ENCODE results near the gene BCLAF3. TPM values are rescaled to one million over a fixed set of nuclear protein-coding genes. Genes with fewer than 3 reads are reported as not detected.

The BCLAF3 gene
- total RNA-seq, result 1 to 10 TPM; 2.1 to 3.2 TPM
- under 1 TPM; 0.76 to 0.81 TPM for polyA plus RNA-seq

DNA sequence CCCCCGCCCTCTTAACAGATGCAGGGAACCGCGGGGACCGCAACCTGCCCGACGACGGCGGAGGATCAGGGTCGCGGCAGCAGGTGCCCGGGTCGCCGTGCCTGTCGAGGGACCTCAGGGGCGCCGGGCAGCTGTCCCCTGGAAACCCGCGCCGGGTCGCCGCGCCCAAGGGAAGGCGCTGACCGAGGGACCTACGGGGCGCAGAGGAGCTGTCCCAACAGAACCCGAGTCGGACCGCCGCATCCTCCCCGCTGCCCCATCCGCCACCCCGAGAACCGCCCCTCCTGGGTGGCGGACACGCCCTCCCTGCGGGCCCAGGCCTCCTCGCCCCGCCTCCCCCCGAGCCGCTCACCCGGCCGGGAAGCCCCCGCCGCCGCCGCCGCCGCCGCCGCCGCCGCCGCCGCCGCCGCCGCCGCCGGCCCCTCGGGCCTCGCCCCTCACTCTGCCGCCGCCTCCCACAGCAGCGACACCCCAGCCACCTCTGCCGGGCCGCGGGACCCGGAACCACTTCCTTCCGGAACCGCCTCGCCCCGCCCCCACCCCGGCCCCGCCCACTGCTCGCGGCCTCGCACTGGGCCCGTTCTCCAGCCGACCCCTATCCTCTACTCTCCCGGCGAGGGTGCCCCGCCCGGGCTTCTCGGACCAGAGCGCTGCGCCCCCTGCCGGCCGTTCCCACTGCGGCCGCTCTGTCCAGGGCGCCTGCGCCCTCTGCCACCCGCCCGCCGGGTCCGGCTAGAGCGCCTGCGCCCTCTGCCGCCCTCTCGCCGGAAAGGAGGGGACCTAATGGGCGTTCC, at the start of gene BCLAF3:
Gene BCLAF3 (minus strand): TSS at position 506 of the 794 bp plus-strand sequence. CDS start 20,797 bp downstream, outside the sequence.
- DNase-seq (ENCODE audit: low spot score), result peak; percentile 90
- H3K27me3 ChIP-seq (ENCODE audit: control insufficient read depth in 4 of 4, insufficient read depth in 4 of 4, low read length in 3 of 4), result no peaks in the 10 kb centered on the region
- no peaks in the 10 kb centered on the region for H3K9me3 ChIP-seq (ENCODE audit: control insufficient read depth in 4 of 4, low read length in 3 of 4)
- H3K36me3 ChIP-seq (ENCODE audit: control insufficient read depth in 4 of 4, insufficient read depth in 3 of 4, low read depth in 1 of 4, low read length in 3 of 4), result no peaks in the 10 kb centered on the region
- peaks cover 0 to 5% (median 1%) of the 10 kb centered on the region in 4 donors for H3K4me1 ChIP-seq (ENCODE audit: control insufficient read depth in 4 of 4, insufficient read depth in 4 of 4, low read length in 3 of 4)
- H3K4me3 ChIP-seq (ENCODE audit: low read depth in 1 of 3, low read length in 3 of 3), result peak within 1 kb of the TSS; percentile 54 to 83 (median 74)
- peak within 1 kb of the TSS; percentile 20 to 46 for H3K27ac ChIP-seq (ENCODE audit: low read depth in 1 of 2, low read length in 2 of 2)
- under 1% methylated on average over 90 of the region's 103 CpGs for WGBS
- H3K9ac ChIP-seq (ENCODE audit: low read depth in 1 of 2, low read length in 2 of 2), result peak within 1 kb of the TSS; percentile 54 to 64
- peak; percentile 65 to 74 for TF ChIP-seq RAD21 (IDR thresholded peaks at IDR 0.05)
- TF ChIP-seq YY1 (IDR thresholded peaks at IDR 0.05), result peak; percentile 15
- TF ChIP-seq TAF1 (conservative IDR thresholded peaks at IDR 0.05), result no peak
- TF ChIP-seq, protein P1, sequence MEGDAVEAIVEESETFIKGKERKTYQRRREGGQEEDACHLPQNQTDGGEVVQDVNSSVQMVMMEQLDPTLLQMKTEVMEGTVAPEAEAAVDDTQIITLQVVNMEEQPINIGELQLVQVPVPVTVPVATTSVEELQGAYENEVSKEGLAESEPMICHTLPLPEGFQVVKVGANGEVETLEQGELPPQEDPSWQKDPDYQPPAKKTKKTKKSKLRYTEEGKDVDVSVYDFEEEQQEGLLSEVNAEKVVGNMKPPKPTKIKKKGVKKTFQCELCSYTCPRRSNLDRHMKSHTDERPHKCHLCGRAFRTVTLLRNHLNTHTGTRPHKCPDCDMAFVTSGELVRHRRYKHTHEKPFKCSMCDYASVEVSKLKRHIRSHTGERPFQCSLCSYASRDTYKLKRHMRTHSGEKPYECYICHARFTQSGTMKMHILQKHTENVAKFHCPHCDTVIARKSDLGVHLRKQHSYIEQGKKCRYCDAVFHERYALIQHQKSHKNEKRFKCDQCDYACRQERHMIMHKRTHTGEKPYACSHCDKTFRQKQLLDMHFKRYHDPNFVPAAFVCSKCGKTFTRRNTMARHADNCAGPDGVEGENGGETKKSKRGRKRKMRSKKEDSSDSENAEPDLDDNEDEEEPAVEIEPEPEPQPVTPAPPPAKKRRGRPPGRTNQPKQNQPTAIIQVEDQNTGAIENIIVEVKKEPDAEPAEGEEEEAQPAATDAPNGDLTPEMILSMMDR (IDR thresholded peaks at IDR 0.05; ENCODE audit: low read depth, low read length, missing input control), result peak; percentile 83

DNA sequence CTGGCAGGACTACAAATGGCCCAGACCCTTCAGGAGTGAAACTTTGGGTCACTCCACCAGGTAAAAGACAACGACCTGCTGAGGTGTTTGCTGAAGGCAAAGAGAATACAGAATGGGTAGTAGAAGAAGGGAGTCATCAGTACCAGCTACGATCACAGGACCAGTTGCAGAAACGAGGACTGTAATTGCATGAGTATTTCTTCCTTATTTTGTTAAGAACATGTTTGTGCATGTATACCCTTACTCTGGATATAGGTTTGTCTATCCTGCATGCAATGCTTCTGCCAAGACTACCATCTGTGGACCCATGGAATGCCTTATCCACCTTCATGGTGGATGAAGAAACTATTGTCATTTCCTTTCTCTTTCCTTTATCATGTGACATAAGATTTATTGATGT, 48.1 kb upstream of the BCLAF3 start:
- H3K4me1 ChIP-seq (ENCODE audit: control insufficient read depth in 4 of 4, insufficient read depth in 4 of 4, low read length in 3 of 4), result no peaks in the 10 kb centered on the region
- DNase-seq (ENCODE audit: low spot score), result no peak
- no peak overlapping the region for H3K27ac ChIP-seq (ENCODE audit: low read depth in 1 of 2, low read length in 2 of 2)
- TF ChIP-seq HNF4A (conservative IDR thresholded peaks at IDR 0.05) (no peak), HNF4G (IDR thresholded peaks at IDR 0.05) (no peak), FOXA2 (IDR thresholded peaks at IDR 0.05) (no peak), NR2F2 (IDR thresholded peaks at IDR 0.05) (no peak), RAD21 (IDR thresholded peaks at IDR 0.05) (no peak), RXRA (IDR thresholded peaks at IDR 0.05) (no peak), GABPA (IDR thresholded peaks at IDR 0.05 in 1 of 2, conservative IDR thresholded peaks at IDR 0.05 in 1 of 2) (no peak), JUND (IDR thresholded peaks at IDR 0.05) (no peak), TAF1 (conservative IDR thresholded peaks at IDR 0.05) (no peak), FOXA1 (IDR thresholded peaks at IDR 0.05) (no peak), SP1 (IDR thresholded peaks at IDR 0.05) (no peak)
- TF ChIP-seq, protein P2, sequence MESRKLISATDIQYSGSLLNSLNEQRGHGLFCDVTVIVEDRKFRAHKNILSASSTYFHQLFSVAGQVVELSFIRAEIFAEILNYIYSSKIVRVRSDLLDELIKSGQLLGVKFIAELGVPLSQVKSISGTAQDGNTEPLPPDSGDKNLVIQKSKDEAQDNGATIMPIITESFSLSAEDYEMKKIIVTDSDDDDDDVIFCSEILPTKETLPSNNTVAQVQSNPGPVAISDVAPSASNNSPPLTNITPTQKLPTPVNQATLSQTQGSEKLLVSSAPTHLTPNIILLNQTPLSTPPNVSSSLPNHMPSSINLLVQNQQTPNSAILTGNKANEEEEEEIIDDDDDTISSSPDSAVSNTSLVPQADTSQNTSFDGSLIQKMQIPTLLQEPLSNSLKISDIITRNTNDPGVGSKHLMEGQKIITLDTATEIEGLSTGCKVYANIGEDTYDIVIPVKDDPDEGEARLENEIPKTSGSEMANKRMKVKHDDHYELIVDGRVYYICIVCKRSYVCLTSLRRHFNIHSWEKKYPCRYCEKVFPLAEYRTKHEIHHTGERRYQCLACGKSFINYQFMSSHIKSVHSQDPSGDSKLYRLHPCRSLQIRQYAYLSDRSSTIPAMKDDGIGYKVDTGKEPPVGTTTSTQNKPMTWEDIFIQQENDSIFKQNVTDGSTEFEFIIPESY (IDR thresholded peaks at IDR 0.05), result no peak
- TF ChIP-seq, protein P3, sequence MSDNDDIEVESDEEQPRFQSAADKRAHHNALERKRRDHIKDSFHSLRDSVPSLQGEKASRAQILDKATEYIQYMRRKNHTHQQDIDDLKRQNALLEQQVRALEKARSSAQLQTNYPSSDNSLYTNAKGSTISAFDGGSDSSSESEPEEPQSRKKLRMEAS (IDR thresholded peaks at IDR 0.05), result no peak
- TF ChIP-seq, protein P4, sequence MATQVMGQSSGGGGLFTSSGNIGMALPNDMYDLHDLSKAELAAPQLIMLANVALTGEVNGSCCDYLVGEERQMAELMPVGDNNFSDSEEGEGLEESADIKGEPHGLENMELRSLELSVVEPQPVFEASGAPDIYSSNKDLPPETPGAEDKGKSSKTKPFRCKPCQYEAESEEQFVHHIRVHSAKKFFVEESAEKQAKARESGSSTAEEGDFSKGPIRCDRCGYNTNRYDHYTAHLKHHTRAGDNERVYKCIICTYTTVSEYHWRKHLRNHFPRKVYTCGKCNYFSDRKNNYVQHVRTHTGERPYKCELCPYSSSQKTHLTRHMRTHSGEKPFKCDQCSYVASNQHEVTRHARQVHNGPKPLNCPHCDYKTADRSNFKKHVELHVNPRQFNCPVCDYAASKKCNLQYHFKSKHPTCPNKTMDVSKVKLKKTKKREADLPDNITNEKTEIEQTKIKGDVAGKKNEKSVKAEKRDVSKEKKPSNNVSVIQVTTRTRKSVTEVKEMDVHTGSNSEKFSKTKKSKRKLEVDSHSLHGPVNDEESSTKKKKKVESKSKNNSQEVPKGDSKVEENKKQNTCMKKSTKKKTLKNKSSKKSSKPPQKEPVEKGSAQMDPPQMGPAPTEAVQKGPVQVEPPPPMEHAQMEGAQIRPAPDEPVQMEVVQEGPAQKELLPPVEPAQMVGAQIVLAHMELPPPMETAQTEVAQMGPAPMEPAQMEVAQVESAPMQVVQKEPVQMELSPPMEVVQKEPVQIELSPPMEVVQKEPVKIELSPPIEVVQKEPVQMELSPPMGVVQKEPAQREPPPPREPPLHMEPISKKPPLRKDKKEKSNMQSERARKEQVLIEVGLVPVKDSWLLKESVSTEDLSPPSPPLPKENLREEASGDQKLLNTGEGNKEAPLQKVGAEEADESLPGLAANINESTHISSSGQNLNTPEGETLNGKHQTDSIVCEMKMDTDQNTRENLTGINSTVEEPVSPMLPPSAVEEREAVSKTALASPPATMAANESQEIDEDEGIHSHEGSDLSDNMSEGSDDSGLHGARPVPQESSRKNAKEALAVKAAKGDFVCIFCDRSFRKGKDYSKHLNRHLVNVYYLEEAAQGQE (IDR thresholded peaks at IDR 0.05), result no peak
- TF ChIP-seq, protein P1 (IDR thresholded peaks at IDR 0.05; ENCODE audit: low read depth, low read length, missing input control), result no peak
- H3K27me3 ChIP-seq (ENCODE audit: control insufficient read depth in 4 of 4, insufficient read depth in 4 of 4, low read length in 3 of 4), result no peaks in the 10 kb centered on the region
- H3K36me3 ChIP-seq (ENCODE audit: control insufficient read depth in 4 of 4, insufficient read depth in 3 of 4, low read depth in 1 of 4, low read length in 3 of 4), result no peaks in the 10 kb centered on the region
- H3K9ac ChIP-seq (ENCODE audit: low read depth in 1 of 2, low read length in 2 of 2), result no peak overlapping the region
- 93% methylated on average over 3 of the region's 3 CpGs for WGBS
- H3K4me3 ChIP-seq (ENCODE audit: low read depth in 1 of 3, low read length in 3 of 3), result no peak overlapping the region
- no peaks in the 10 kb centered on the region for H3K9me3 ChIP-seq (ENCODE audit: control insufficient read depth in 4 of 4, low read length in 3 of 4)

All from liver (tissue), 9 donors.